Thoracic aorta (tissue), 2 donors: ENCODE data around the gene TSSC4. TPM values are rescaled to one million over a fixed set of nuclear protein-coding genes. Genes with fewer than 3 reads are reported as not detected.

Source experiments
- ATAC-seq: fragments of 150-250 bp; one replicate; pipeline ENCODE4 v1.8.0; 2017; ENCODE audit warnings: low read depth; ENCODE audit not compliant: insufficient number of reproducible peaks, low FRiP score
- DNase-seq: peaks from one replicate; pipeline ENCODE4 v3.0.0-alpha.2; 2020; ENCODE audit warnings: low spot score
- H3K27ac ChIP-seq, 2 donors: fragments of 200-600 bp; sonication (generic); 1 replicate in 1 of 2; 2 replicates in 1 of 2; pipeline ENCODE4 v1.5.1; 2016; ENCODE audit warnings: mild to moderate bottlenecking in 2 of 2, moderate library complexity in 2 of 2
- H3K27me3 ChIP-seq: fragments of 200-600 bp; sonication (generic); replicated peaks from 2 replicates; pipeline ENCODE4 v1.6.0; 2016; ENCODE audit warnings: mild to moderate bottlenecking; ENCODE audit not compliant: insufficient read depth
- H3K36me3 ChIP-seq: fragments of 200-600 bp; sonication (generic); one replicate; pipeline ENCODE4 v1.5.1; 2016
- H3K4me1 ChIP-seq, 2 donors: fragments of 200-600 bp; sonication (generic); 1 replicate in 1 of 2; 2 replicates in 1 of 2; pipeline versions ENCODE4 v1.5.1 to v1.6.0; 2016; ENCODE audit warnings: low read depth in 2 of 2, mild to moderate bottlenecking in 1 of 2; ENCODE audit not compliant: control insufficient read depth in 1 of 2
- H3K4me3 ChIP-seq: fragments of 200-600 bp; sonication (generic); 2 replicates; pipeline ENCODE4 v1.5.1; 2016; ENCODE audit warnings: mild to moderate bottlenecking
- H3K9me3 ChIP-seq: fragments of 200-600 bp; sonication (generic); 2 replicates; pipeline ENCODE4 v1.5.1; 2016
- CTCF ChIP-seq: fragments of 200-600 bp; sonication (generic); IDR thresholded peaks from one replicate; pipeline ENCODE4 v1.5.1; 2019; ENCODE audit warnings: antibody characterized with exemption
- total RNA-seq, 2 donors: library from RNA; depleted of rRNA; stranded (reverse); fragments of >200 nt; gene quantifications; one replicate each; pipeline versions ENCODE4 v1.1.0 to v1.2.3, GENCODE V29; 2016

The TSSC4 gene
- total RNA-seq, 2 donors from 2014 or later: 31.6 to 57.9 TPM

DNA sequence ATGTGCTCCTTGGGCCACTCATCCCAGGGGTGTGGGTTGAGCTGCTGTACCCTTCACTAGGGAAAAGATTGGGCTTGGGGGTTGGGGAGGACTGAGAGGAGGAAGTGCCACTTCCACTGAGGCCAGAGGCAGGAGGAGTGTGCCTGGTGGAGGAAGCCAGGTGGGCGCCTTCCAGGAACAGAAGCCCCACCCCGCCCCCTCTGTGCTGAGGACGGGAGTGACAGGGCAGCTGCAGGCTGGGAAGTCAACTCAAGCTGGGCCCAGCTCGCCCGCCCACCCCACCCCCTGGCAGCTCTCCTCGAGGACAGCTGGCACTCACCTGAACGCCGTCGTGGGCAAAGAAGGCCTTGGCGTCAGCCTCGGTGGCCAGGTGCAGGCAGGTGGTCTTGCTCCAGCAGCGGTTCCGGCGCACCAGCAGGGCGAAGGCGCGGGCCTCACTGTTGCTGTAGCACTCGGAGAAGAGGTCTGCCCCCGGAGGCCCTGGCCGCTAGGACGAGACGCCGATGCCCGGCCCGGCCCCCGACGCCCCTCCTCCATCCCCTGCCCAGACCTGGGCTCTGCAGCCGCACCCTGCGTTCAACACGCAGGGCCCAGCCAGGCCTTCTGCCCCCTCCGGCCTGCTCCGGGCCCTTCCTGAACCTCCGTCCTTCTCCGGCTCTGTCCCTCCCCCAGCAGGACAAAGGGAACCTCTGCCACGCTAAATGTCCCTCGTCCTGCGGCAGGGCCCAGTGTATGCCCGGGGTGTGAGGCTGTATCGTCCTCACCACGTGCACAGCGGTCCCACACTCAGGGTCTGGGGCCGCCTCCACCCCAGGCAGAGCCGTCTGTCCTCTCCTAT is 13.4 kb downstream of the TSSC4 start:
- no peak for ATAC-seq
- no peaks in the 10 kb centered on the region for H3K27me3 ChIP-seq
- H3K27ac ChIP-seq: no peak overlapping the region
- H3K36me3 ChIP-seq: no peaks in the 10 kb centered on the region
- no peaks in the 10 kb centered on the region for H3K9me3 ChIP-seq
- no peak for DNase-seq
- TF ChIP-seq CTCF: no peak
- H3K4me3 ChIP-seq: no peak overlapping the region
- H3K4me1 ChIP-seq: no peaks in the 10 kb centered on the region

DNA sequence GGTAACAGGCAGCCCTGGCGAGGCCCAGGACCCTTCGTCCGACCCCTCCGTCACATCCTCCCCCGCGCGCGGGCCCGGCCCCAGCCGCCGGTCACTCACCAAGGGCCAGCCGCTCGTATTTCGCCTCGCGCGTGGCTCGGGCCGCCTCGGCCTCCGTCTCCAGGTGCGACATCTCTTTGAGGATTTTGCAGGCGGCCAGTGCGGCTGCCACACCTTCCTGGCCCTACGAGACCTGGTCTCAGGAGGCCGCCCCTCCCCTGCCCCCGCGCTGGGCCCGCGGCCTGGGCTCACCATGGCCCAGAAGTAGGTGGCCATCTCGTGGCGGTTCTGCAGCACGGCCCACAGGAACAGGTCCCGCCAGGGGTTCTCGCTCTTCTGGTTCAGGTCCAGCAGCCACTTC is 14.1 kb downstream of the TSSC4 start:
- no peak for DNase-seq
- Histone ChIP-seq H3K4me1 (no peaks in the 10 kb centered on the region), H3K27ac (no peak overlapping the region), H3K36me3 (no peaks in the 10 kb centered on the region), H3K4me3 (no peak overlapping the region), H3K27me3 (no peaks in the 10 kb centered on the region), H3K9me3 (no peaks in the 10 kb centered on the region)
- TF ChIP-seq CTCF: no peak
- ATAC-seq: no peak

GRCh38 chr11:2415171-2415570 is 14.6 kb downstream of the TSSC4 start:
- no peak for ATAC-seq
- no peaks in the 10 kb centered on the region for H3K27me3 ChIP-seq
- H3K4me3 ChIP-seq: no peak overlapping the region
- H3K4me1 ChIP-seq: no peaks in the 10 kb centered on the region
- no peak overlapping the region for H3K27ac ChIP-seq
- no peak for TF ChIP-seq CTCF
- no peak for DNase-seq
- no peaks in the 10 kb centered on the region for H3K9me3 ChIP-seq
- H3K36me3 ChIP-seq: no peaks in the 10 kb centered on the region

- H3K4me3 ChIP-seq: no peak overlapping the region
- H3K36me3 ChIP-seq: no peaks in the 10 kb centered on the region
- no peak for ATAC-seq
- H3K27me3 ChIP-seq: no peaks in the 10 kb centered on the region
- no peak overlapping the region for H3K27ac ChIP-seq
- no peaks in the 10 kb centered on the region for H3K4me1 ChIP-seq
- no peaks in the 10 kb centered on the region for H3K9me3 ChIP-seq
- no peak for TF ChIP-seq CTCF
- no peak for DNase-seq
Measured at GRCh38 chr11:2415601-2416380, 15.2 kb downstream of the TSSC4 start.

- no peaks in the 10 kb centered on the region for H3K36me3 ChIP-seq
- no peak for TF ChIP-seq CTCF
- no peaks in the 10 kb centered on the region for H3K9me3 ChIP-seq
- no peak for ATAC-seq
- no peak for DNase-seq
- no peak overlapping the region for H3K27ac ChIP-seq
- H3K4me1 ChIP-seq: no peaks in the 10 kb centered on the region
- H3K27me3 ChIP-seq: no peaks in the 10 kb centered on the region
- no peak overlapping the region for H3K4me3 ChIP-seq
Measured at GRCh38 chr11:2416765-2417164, 16.2 kb downstream of the TSSC4 start.
